A673 (cell line): ENCODE measurements around the gene TEX53.

Experiments used
- EZH2 ChIP-seq: fragments of 200-600 bp; sonication (generic); IDR thresholded peaks from 2 replicates; pipeline ENCODE4 v1.6.1; 2017; ENCODE audit warnings: borderline replicate concordance, low read depth, mild to moderate bottlenecking, mixed read lengths, antibody characterized with exemption, low read length; ENCODE audit not compliant: poor library complexity, severe bottlenecking
- TF ChIP-seq, protein P1 (sequence below): fragments of 300-800, 200-600 bp; sonication (generic); conservative IDR thresholded peaks from 2 replicates; pipeline ENCODE4 v1.5.1; 2017; ENCODE audit warnings: low read depth, mild to moderate bottlenecking, antibody characterized with exemption, low read length, moderate library complexity, mixed read lengths

DNA sequence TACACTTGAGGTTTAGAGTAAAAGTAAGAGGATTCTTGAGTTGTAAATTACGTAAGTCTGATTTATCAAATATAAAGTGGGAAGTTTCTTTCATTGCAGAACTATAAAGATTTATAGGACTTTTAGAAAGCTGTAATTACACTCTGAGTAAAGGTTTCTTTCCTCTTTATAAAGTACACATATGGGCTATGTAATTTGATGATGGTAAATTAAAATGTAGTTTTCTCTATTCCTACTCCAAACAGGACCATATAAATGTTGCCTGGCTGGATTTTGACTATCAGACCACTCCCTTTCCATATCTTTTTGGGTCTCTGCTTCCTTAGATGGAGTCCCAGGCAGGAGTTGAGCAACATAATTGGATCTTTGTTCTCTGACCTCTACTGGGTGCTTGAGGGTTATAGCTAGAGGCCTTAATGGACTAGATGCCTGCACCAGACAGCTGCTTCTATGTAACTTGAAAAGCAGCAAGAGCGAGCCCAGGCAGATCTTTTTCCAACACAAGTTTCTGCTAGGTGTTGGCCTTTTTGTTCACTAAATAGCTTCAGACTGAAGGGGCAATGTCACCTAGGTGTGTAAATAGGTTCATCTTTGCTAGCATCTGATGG is 35.7 kb upstream of the TEX53 start:
- TF ChIP-seq, protein P1, sequence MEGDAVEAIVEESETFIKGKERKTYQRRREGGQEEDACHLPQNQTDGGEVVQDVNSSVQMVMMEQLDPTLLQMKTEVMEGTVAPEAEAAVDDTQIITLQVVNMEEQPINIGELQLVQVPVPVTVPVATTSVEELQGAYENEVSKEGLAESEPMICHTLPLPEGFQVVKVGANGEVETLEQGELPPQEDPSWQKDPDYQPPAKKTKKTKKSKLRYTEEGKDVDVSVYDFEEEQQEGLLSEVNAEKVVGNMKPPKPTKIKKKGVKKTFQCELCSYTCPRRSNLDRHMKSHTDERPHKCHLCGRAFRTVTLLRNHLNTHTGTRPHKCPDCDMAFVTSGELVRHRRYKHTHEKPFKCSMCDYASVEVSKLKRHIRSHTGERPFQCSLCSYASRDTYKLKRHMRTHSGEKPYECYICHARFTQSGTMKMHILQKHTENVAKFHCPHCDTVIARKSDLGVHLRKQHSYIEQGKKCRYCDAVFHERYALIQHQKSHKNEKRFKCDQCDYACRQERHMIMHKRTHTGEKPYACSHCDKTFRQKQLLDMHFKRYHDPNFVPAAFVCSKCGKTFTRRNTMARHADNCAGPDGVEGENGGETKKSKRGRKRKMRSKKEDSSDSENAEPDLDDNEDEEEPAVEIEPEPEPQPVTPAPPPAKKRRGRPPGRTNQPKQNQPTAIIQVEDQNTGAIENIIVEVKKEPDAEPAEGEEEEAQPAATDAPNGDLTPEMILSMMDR, result no peak
- no peak for TF ChIP-seq EZH2
